ENCODE results near the gene CEP128. TPM values are rescaled to one million over a fixed set of nuclear protein-coding genes. Genes with fewer than 3 reads are reported as not detected.

CEP128 gene
- polyA plus RNA-seq, 1 of the 3 experiments (the other 2 are of a cell fraction), result 1.2 TPM

GRCh38 chr14:80475074-80475473, 466.5 kb downstream of the CEP128 start (continued):
- TF ChIP-seq ZBTB33 (IDR thresholded peaks at IDR 0.05; ENCODE audit: borderline replicate concordance, low read depth) (no peak), SIN3A (IDR thresholded peaks at IDR 0.05; ENCODE audit: borderline replicate concordance, low read depth, low read length) (no peak), CHD2 (IDR thresholded peaks at IDR 0.05; ENCODE audit: low read length, partially characterized antibody) (no peak), IRF3 (IDR thresholded peaks at IDR 0.05; ENCODE audit: low read depth, low read length) (no peak), MXI1 (IDR thresholded peaks at IDR 0.05; ENCODE audit: low read depth, low read length) (no peak), NRF1 (IDR thresholded peaks at IDR 0.05; ENCODE audit: low read depth, low read length) (no peak), TAF1 (IDR thresholded peaks at IDR 0.05; ENCODE audit: borderline replicate concordance, low read depth, low read length) (no peak), USF2 (IDR thresholded peaks at IDR 0.05; ENCODE audit: borderline replicate concordance, low read depth, low read length) (no peak), EZH2phosphoT487 (IDR thresholded peaks at IDR 0.05; ENCODE audit: borderline replicate concordance, low read depth) (no peak)

GRCh38 chr14:80468331-80469122, 473.0 kb downstream of the CEP128 start:
- ChIA-PET CTCF (interaction anchor here (1.3 kb wide), 1 partner anchor 14 kb away, joined by 3 read pairs; no protein-coding TSS in a partner anchor), POLR2A (no interaction called here)
- WGBS (ENCODE audit: low lambda C conversion rate), result 79% methylated on average over 5 of the region's 5 CpGs
- Histone ChIP-seq H3K9ac (no peak overlapping the region), H3F3A (replicated peaks; ENCODE audit: insufficient read depth) (no peaks in the 10 kb centered on the region), H3K9me2 (no peaks in the 10 kb centered on the region), H3K4me1 (ENCODE audit: control insufficient read depth in 1 of 2, insufficient read depth in 2 of 2, low read depth in 1 of 2, low read length in 1 of 2) (no peaks in the 10 kb centered on the region), H2AFZ (ENCODE audit: low read depth) (no peak overlapping the region), H3K9me3 (no peaks in the 10 kb centered on the region), H3K79me2 (ENCODE audit: insufficient read depth) (no peaks in the 10 kb centered on the region), H3K4me3 (ENCODE audit: low read depth in 2 of 2, low read length in 1 of 2) (no peak overlapping the region), H4K20me1 (ENCODE audit: insufficient read depth) (no peaks in the 10 kb centered on the region), H3K27ac (ENCODE audit: low read depth in 2 of 2, low read length in 1 of 2) (no peak overlapping the region), H3K4me2 (no peak overlapping the region), H3K36me3 (replicated peaks in 1 of 2; ENCODE audit: control insufficient read depth in 1 of 2, insufficient read depth in 2 of 2, low read length in 1 of 2) (no peaks in the 10 kb centered on the region), H3K27me3 (ENCODE audit: insufficient read depth) (no peaks in the 10 kb centered on the region)
- no peak for DNase-seq
- no peak for TF ChIP-seq RXRA (IDR thresholded peaks at IDR 0.05; ENCODE audit: borderline replicate concordance, low read depth)
- TF ChIP-seq NFIC (IDR thresholded peaks at IDR 0.05; ENCODE audit: borderline replicate concordance), result no peak
- TF ChIP-seq MEF2A (IDR thresholded peaks at IDR 0.05; ENCODE audit: borderline replicate concordance, low read depth), result no peak
- TF ChIP-seq IRF3 (IDR thresholded peaks at IDR 0.05; ENCODE audit: low read depth, low read length), result no peak
- TF ChIP-seq MAX (IDR thresholded peaks at IDR 0.05; ENCODE audit: low read depth), result no peak
- no peak for TF ChIP-seq GABPA (IDR thresholded peaks at IDR 0.05; ENCODE audit: low read depth)
- TF ChIP-seq FOXJ3 (CRISPR knock-in tag; IDR thresholded peaks at IDR 0.05), result no peak
- no peak for TF ChIP-seq ELF1 (IDR thresholded peaks at IDR 0.05)
- no peak for TF ChIP-seq EP300 (IDR thresholded peaks at IDR 0.05; ENCODE audit: borderline replicate concordance in 1 of 2, low read depth in 1 of 2, low read length in 1 of 2)
- no peak for TF ChIP-seq CHD2 (IDR thresholded peaks at IDR 0.05; ENCODE audit: low read length, partially characterized antibody)
- TF ChIP-seq YY1 (IDR thresholded peaks at IDR 0.05; ENCODE audit: low read depth), result no peak
- TF ChIP-seq RCOR1 (IDR thresholded peaks at IDR 0.05; ENCODE audit: low read length), result no peak
- TF ChIP-seq TEAD4 (IDR thresholded peaks at IDR 0.05; ENCODE audit: borderline replicate concordance, insufficient read depth), result no peak
- TF ChIP-seq POLR2AphosphoS5 (IDR thresholded peaks at IDR 0.05; ENCODE audit: low read depth, low read length), result no peak
- no peak for TF ChIP-seq PBX3 (IDR thresholded peaks at IDR 0.05)
- TF ChIP-seq FOSL2 (IDR thresholded peaks at IDR 0.05; ENCODE audit: borderline replicate concordance, low read depth), result no peak

All from SK-N-SH (cell line).